ENCODE data around the gene P2RX2.

P2RX2 gene

DNA sequence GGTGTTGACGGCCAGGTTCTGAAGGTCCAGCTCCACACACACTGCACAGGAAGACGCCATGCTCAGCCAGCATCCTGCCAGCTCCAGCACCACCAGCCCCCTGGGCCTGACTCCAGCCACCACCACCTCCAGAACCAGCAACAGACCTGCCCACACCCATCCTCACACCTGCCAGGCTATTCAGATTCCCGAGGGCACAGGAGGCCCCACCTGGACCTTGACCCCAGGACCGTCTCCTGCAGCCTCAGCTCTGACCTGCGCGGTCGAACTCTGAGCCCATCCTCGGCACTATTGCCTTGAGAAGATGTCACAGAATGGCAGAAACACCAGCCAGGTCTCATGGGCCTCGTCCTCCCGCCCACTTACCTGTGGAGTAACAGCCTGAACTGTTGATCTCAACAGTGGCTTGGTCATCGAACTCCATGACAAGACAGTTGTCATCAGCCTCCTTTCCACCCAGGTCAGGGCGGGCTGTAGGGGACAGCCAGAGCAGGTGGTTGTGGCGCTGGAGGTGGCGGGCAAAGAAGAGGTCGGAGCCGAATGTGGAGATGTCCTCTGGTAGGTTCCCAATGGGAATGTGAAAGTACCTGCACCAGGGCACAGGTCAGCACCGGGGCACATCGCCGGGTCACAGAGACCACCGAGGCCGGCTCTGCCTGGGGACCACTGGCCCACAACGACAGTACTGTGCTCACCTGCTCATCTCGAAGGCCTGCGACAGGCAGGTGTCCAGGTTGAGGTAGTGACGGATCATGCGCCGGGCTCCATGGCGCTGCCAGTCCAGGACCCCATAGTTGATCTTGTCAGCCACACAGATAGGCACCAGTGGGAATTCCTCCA lies 23.5 kb downstream of the P2RX2 start:
- DNase-seq: no peak

DNA sequence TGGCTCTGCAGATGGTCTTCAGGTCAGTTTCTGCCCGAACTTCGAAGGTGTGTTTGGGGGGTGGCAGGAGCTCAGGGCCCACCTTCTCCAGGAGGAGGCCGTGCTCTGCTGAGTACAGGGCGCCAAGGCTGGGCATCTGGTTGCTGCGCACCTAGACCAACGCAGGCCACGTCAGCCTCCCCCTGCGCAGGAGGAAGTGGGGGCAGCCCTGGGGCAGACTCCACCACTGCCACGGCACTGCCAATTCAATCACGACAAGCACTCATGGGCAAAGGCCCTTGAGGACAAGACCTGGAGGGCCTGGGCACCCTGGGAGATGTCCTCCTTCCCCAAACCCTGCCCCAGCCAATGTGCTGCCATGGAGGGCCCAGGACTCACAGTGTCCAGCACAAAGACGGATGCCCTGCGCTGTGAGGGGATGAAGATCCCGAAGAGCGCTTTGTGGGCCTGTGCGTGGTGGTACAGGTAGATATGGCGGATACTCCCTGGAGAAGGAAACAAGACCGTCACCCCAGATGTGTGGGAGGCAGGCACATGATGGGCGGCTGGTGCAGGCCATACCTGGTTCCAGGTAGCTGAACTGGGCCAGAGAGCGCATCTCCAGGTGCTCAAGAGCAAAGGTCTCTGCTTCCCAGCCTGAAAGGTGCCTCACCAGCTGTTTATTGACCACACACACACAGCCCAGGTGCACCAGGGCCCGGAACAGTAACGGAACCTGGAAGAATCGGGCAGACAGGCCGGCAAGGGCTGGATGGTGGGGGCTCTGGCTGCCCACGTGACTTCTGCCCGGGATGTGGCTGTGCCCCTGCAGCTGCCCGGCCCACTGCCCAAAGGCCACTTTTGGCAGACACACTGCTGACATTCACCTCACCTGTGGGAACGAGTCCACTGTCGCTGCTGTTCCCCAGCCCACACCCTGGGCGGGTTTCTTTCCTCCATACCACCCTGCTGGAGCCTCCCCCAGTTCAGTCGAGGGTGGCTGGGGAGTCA lies 24.6 kb downstream of the P2RX2 start:
- DNase-seq: no peak

GRCh38 chr12:132646850-132647249 lies 28.3 kb downstream of the P2RX2 start:
- DNase-seq: no peak

DNA sequence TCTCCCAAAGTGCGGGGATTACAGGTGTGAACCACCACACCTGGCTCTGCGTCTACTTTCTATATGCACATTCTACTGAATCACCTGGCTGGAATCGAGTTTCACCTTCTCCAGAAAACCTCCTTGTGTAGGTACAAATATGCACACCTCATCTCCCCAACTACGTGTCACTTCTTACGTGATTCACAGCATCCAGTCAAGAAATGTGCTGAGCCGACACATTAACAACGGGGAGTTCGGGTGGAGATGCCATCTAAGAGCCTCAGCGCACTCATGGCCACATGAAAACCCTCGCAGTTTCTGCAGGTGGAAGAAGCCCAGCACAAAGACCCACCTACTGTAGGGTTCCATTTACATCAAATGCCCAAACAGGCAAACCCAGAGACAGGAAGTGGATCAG lies 29.3 kb downstream of the P2RX2 start:
- no peak for DNase-seq

DNA sequence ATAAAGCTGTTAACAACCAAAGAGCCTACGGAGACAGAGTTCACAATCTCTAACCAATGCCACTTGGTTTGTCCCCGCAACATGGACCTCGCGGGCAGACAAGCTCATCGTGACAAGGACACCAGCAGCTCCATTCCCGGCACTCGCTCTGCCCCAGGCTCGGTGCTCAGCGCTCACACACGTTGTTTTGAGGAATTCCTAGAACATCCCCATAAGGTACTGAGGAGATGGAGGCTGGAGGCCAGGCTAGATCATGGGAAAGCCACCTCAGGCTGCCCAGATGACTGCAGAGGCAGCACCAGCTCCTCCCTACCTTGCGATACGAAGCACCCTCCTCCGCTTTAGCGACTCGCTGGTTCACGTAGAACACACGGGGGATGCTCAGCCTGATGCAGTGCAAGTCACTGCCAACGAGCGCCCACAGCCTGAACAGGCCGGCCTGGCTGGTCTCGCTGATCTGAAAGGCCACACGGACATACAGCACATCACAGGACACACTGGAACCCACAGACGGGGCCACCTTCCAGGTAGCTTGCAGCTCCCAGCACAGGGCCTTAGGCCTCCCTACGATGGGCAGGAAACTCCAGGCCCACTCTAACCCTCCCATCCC lies 30.1 kb downstream of the P2RX2 start:
- no peak for DNase-seq

GRCh38 chr12:132649226-132649945 lies 30.8 kb downstream of the P2RX2 start:
- no peak for DNase-seq

- DNase-seq: no peak
Observed at GRCh38 chr12:132651444-132652100, 33.0 kb downstream of the P2RX2 start.

DNA sequence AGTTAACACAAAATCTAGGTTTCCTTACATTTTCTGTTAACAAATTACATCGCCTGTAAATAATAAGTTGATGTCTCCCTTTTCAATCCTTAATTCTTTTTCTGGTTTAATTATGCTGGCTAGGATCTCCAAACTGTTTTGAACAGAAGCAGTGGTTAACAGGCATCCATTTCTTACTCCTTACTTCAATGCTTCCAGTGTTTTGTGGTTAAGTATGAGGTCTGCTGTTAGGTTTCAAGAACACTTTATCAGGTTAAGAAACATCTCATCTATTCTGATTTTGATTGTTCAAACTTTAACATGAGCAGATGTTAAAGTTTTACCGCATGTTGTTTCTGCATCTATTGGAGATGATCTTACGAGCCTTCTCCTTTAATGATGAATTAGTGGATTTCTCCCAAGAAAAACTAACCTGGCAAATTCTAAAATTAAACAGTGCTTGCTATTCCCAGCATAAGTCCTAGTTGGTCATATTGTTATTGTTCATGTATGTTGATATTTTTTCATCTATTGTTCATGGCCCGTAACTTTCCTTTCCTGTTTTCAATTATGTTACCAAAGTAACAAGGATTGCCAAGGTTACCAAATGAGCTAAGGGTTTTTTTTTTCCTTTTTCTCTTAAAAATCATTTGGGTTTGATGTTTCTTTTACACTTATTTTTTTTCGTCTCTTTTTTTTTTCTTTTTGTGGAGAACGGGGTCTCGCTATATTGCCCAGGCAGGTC lies 35.2 kb downstream of the P2RX2 start:
- no peak for DNase-seq

- no peak for DNase-seq
Observed at GRCh38 chr12:132657004-132657727, 38.6 kb downstream of the P2RX2 start.

GRCh38 chr12:132658149-132658894 lies 39.7 kb downstream of the P2RX2 start:
- DNase-seq: no peak

DNA sequence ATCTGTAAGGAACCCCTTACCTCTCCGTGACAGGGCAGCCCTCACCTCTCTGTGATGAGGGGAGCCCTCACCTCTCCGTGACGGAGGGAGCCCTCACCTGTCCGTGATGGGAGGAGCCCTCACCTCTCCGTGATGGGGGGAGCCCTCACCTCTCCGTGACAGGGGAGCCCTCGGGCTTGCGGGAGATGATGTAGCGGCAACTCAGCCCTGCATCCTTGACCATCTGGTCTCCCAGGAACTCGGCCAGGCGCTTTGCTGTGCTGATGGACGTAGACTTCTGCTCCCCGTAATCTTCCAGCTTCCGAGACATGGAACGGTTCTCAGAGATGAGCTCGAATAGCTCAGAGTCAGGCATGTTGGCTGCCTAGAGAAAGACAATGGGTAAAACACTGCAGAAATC lies 40.6 kb downstream of the P2RX2 start:
- DNase-seq: no peak

DNA sequence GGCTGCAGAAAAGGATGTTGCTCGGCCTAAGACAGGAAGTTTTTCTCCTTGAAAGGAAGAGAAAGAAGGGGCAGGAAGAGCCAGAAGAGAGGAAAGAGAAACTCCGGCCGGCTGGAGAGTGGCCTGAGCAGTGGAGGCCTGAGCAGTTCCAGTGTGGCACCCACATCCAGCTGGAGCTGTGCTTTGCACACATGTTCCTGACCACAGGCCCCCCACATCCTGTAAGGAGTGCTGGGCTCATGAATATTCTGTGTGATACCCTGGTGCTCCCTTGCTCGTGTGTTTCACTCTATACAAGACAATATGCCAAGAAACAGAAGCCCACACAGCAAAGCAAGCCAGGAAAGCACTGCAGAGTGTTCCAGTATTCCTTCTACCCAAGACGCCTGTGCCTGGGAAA lies 41.5 kb downstream of the P2RX2 start:
- no peak for DNase-seq

- DNase-seq: no peak
Observed at GRCh38 chr12:132660996-132661395, 42.4 kb downstream of the P2RX2 start.

DNA sequence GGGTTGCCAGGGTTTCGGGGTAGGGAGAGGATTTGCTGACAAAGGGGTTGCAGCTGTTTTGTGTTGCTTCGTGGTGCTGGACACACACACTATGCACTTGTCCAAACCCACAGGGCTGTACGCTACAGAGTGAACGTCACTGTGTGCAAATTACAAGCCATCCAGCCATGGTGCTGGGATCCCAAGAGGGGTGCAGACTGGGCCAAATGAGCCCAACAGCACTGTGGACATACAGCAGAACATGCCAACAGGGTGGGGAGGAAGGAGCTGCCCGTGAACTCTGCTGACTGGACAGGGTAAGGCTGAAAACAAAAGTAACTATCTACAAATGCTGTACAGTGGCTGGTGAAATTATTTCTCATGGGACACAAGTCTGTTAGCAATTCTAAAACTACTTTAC lies 43.4 kb downstream of the P2RX2 start:
- DNase-seq: no peak

GRCh38 chr12:132662901-132663755 lies 44.6 kb downstream of the P2RX2 start:
- no peak for DNase-seq

DNA sequence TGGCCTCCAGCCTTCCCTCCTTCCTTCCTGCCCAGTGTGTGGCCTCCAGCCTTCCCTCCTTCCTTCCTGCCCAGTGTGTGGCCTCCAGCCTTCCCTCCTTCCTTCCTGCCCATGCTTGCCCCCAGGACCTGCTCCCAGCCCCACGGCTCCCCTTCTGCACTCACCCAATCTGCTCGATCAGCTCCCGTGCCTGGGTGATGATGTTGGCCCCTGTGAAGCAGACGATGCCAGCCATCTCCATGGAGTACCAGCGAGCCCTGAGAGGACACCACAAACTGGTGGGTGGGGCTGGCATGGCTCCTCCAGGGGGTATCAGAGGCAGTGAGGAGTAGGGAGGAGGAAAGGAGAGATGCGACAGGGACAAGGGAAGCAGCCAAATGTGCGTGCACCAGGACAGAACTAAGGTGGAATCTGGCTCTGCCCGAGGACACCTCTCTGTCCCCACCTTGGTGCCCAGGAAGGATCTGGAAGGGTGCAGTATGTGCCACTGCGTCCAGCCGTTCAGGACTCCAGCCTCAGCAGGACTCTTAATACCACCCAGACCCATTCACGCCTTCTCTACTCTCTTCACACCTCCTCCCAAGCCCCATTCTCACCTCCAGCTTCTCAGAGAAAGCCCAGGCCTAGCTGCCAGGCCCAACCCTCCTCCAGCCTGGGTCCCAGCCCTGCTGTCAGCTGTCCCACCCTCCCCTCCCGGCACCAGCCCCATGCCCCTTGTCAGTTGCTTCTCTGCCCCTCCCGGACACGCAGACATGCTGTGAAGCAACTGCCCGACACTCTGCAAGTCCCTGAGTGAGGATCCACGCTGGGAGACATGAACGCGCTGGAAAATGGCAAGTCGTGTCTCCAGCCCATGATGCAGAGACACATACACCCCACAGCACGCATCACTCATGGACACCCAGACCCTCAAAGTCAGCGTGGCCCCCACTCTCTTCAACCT lies 45.9 kb downstream of the P2RX2 start:
- DNase-seq: no peak

DNA sequence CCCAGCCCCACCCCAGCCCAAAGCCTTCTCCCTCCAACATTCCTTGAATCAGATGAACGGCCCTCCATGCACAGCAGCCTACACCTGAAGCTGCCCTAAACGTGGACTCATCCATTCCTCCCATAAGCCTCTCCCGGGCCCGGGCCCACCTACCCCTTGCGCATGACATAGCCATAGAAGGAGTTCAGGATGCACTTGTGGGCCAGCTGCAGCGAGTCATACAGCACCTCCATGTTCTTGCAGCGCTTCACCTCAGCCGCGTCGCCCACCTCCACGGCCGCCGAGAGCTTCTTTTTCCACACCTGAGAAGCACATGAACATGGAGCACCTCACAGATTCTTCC lies 46.5 kb downstream of the P2RX2 start:
- no peak for DNase-seq

GRCh38 chr12:132665794-132666193 lies 47.2 kb downstream of the P2RX2 start:
- DNase-seq: no peak

Data from NCI-H446 (cell line).